K562 (cell line): ENCODE data around the gene POC5.

Experiments
- CREB1 ChIP-seq, 2 experiments: sonication (generic) in 1 of 2; formaldehyde crosslinking in 1 of 2; IDR thresholded peaks; 2 replicates each; pipeline versions ENCODE4 v1.6.1 to v1.8.0; 2012 to 2022; ENCODE audit warnings: inconsistent platforms in 1 of 2, mild to moderate bottlenecking in 1 of 2, missing genetic modification reagents in 1 of 2, moderate library complexity in 1 of 2
- HDAC8 ChIP-seq: fragments of 450-650 bp; IDR thresholded peaks from 2 replicates; pipeline ENCODE4 v1.6.1; 2016; ENCODE audit warnings: mild to moderate bottlenecking, missing genetic modification characterization, moderate library complexity, missing compliant biosample characterization
- MXI1 ChIP-seq: IDR thresholded peaks from 2 replicates; pipeline ENCODE4 v1.6.1; 2011; ENCODE audit warnings: low read depth, mild to moderate bottlenecking, improper control_type of control experiment, low read length
- MYC ChIP-seq, 2 experiments: fragments of 250-450 bp in 1 of 2; sonication (Bioruptor Pico) in 1 of 2; IDR thresholded peaks; 2 replicates each; pipeline versions ENCODE4 v1.5.1 to v1.6.1; 2012 to 2021; ENCODE audit warnings: low read depth in 2 of 2, borderline replicate concordance in 1 of 2, improper control_type of control experiment in 1 of 2, low read length in 1 of 2, mild to moderate bottlenecking in 1 of 2, moderate library complexity in 1 of 2
- POLR2AphosphoS5 ChIP-seq: IDR thresholded peaks from 2 replicates; pipeline ENCODE4 v1.6.1; 2011; ENCODE audit warnings: mild to moderate bottlenecking, low read depth, low read length, moderate library complexity; ENCODE audit not compliant: control insufficient read depth, insufficient read depth
- SPI1 ChIP-seq: IDR thresholded peaks from 2 replicates; pipeline ENCODE4 v1.6.1; 2011; ENCODE audit warnings: low read depth, low read length, control low read depth, borderline replicate concordance

DNA sequence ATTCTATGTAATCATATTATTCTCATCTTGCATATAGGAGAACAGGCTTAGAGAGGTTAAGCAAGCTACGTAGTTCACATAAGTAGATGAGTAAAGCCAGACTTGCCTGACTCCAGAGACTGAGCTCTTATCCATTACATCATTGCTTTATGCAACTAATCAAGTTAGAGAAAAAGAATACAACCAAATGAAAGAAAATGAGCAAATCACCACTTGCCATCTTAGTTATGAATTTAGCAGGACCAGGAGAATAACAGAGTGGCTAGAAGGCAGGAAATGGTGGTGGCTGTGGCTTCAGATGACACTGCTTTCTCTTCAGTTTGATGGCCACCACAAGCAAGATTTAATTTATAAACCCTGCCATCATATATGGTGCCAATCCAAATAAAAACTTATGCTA, 26.6 kb downstream of the POC5 start:
- no peak for TF ChIP-seq POLR2AphosphoS5
- TF ChIP-seq MXI1 = no peak
- no peak for TF ChIP-seq HDAC8 (tag)
- TF ChIP-seq CREB1 (IDR thresholded peaks at IDR 0.05) = no peak
- TF ChIP-seq CREB1 (CRISPR knock-in tag; IDR thresholded peaks at IDR 0.05) = no peak
- TF ChIP-seq SPI1 = no peak
- TF ChIP-seq MYC (IDR thresholded peaks at IDR 0.05; ENCODE audit: low read depth, low read length) = no peak
- no peak for TF ChIP-seq MYC (CRISPR knock-in tag; IDR thresholded peaks at IDR 0.05; ENCODE audit: borderline replicate concordance, low read depth)
